ENCODE data around the gene ATP2A3.

DNA sequence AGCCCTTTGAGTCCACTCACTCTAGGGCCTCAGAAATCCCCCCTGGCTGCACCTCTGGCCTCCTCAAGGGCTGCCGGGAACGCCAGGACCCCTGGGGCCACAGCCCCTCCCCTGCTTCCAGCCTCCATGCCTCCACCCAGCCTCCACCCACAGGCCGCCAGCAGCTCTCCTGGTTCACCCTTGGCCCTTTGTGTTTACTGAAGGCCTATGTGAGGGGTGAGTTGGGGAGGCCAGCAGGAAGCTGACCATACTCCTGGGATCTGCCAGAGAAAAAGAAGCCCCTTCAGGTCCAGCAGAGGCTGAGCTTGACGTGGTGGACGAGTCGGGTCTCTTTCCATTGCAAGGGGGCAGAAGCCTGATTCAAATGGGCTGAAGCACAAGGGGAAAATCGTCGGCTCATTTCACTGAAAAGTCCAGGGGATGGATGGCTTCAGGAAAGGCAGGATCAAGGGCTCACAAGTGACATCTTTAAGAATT lies 18.3 kb upstream of the ATP2A3 start:
- TF ChIP-seq, protein P1, sequence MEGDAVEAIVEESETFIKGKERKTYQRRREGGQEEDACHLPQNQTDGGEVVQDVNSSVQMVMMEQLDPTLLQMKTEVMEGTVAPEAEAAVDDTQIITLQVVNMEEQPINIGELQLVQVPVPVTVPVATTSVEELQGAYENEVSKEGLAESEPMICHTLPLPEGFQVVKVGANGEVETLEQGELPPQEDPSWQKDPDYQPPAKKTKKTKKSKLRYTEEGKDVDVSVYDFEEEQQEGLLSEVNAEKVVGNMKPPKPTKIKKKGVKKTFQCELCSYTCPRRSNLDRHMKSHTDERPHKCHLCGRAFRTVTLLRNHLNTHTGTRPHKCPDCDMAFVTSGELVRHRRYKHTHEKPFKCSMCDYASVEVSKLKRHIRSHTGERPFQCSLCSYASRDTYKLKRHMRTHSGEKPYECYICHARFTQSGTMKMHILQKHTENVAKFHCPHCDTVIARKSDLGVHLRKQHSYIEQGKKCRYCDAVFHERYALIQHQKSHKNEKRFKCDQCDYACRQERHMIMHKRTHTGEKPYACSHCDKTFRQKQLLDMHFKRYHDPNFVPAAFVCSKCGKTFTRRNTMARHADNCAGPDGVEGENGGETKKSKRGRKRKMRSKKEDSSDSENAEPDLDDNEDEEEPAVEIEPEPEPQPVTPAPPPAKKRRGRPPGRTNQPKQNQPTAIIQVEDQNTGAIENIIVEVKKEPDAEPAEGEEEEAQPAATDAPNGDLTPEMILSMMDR (IDR thresholded peaks at IDR 0.05 in 8 of 11, conservative IDR thresholded peaks at IDR 0.05 in 3 of 11): no peak
- TF ChIP-seq POLR2A (IDR thresholded peaks at IDR 0.05): no peak
- TF ChIP-seq POLR2AphosphoS5 (IDR thresholded peaks at IDR 0.05): no peak
